ENCODE results near the gene PIH1D1. TPM values are rescaled to one million over a fixed set of nuclear protein-coding genes. Genes with fewer than 3 reads are reported as not detected.

Gene PIH1D1
- total and polyA plus RNA-seq, 10 of the 15 experiments (the other 5 are each of a cell fraction or from before 2014, with no cell fraction given), result 16.1 to 153 (median 106) TPM

DNA sequence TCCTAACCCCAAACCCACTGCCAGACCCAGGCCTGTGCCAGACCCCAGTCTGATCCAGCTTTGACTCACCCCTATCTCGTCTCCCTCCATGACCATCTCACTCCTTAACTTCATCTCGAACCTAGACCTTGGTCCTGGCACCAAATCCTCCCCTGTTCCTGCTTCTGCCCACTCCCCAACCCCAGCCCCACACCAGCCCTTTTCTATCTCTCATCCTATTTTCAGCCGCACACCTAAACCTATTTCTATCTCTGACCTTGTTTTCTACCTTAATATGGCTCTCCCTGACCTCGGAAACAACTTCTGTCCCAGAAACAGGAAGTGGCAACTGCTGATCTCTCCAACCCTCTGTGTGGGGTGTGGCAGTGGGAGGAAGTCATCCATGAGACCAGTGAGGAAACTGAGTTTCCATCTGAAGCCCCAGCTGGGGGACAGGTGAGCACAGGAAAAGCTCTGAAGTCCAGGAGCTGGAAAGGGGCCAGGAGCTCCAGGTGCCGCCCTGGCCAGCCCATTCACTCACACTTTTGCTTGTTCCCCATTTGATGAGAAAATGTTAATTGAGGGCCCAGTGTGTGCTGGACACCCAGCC, 42.1 kb downstream of the PIH1D1 start (continued):
- TF ChIP-seq CREM (IDR thresholded peaks at IDR 0.05; ENCODE audit: low read depth) (no peak), CBX5 (IDR thresholded peaks at IDR 0.05; ENCODE audit: low read depth) (no peak), SMARCA5 (IDR thresholded peaks at IDR 0.05) (0 out of 2 replicates have a peak, but pooled peaks have one; percentile 43), KAT2A (conservative IDR thresholded peaks at IDR 0.05; ENCODE audit: control insufficient read depth, low read depth, low read length) (no peak), BHLHE40 (IDR thresholded peaks at IDR 0.05; ENCODE audit: borderline replicate concordance in 1 of 2, low read depth in 2 of 2, low read length in 1 of 2) (no peak), WRNIP1 (IDR thresholded peaks at IDR 0.05; ENCODE audit: borderline replicate concordance, low read depth, low read length) (no peak), CUX1 (IDR thresholded peaks at IDR 0.05; ENCODE audit: insufficient replicate concordance, low read depth, low read length) (no peak), PAX5 (IDR thresholded peaks at IDR 0.05; ENCODE audit: borderline replicate concordance, low read depth, low read length) (no peak), YBX1 (IDR thresholded peaks at IDR 0.05) (no peak), CEBPZ (IDR thresholded peaks at IDR 0.05; ENCODE audit: low read depth, low read length) (no peak), STAT3 (IDR thresholded peaks at IDR 0.05; ENCODE audit: low read depth, low read length) (no peak), ZSCAN29 (IDR thresholded peaks at IDR 0.05) (no peak), E4F1 (IDR thresholded peaks at IDR 0.05; ENCODE audit: borderline replicate concordance, partially characterized antibody) (peak; percentile 11), NFIC (IDR thresholded peaks at IDR 0.05; ENCODE audit: low read depth, low read length) (no peak), FOS (IDR thresholded peaks at IDR 0.05; ENCODE audit: borderline replicate concordance, extremely low read depth, insufficient read length) (no peak), RUNX3 (IDR thresholded peaks at IDR 0.05; ENCODE audit: low read length) (peak; percentile 27; the same call in 1 of the 2 replicates), EP300 (IDR thresholded peaks at IDR 0.05; ENCODE audit: borderline replicate concordance in 1 of 2, control insufficient read depth in 1 of 2, low read depth in 2 of 2, low read length in 2 of 2) (0 out of 4 replicates have a peak, but pooled peaks of 1 of the 2 experiments have one; percentile 21), TCF3 (IDR thresholded peaks at IDR 0.05; ENCODE audit: borderline replicate concordance, insufficient read depth, low read depth, low read length) (no peak), PAX8 (IDR thresholded peaks at IDR 0.05) (no peak), JUND (IDR thresholded peaks at IDR 0.05; ENCODE audit: low read depth, low read length) (no peak)
